H1 (cell line): ENCODE data around the gene HOATZ.

Source experiments
- EGR1 ChIP-seq: IDR thresholded peaks from 2 replicates; pipeline ENCODE4 v1.6.1; 2011; ENCODE audit warnings: low read depth, low read length, borderline replicate concordance
- HDAC2 ChIP-seq, 2 experiments: fragments of 300-600 bp in 1 of 2; sonication (generic) in 1 of 2; IDR thresholded peaks; 2 replicates each; pipeline ENCODE4 v1.6.1; 2011 to 2012; ENCODE audit warnings: low read depth in 2 of 2, low read length in 2 of 2, mild to moderate bottlenecking in 2 of 2, moderate library complexity in 2 of 2, borderline replicate concordance in 1 of 2, inconsistent platforms in 1 of 2

DNA sequence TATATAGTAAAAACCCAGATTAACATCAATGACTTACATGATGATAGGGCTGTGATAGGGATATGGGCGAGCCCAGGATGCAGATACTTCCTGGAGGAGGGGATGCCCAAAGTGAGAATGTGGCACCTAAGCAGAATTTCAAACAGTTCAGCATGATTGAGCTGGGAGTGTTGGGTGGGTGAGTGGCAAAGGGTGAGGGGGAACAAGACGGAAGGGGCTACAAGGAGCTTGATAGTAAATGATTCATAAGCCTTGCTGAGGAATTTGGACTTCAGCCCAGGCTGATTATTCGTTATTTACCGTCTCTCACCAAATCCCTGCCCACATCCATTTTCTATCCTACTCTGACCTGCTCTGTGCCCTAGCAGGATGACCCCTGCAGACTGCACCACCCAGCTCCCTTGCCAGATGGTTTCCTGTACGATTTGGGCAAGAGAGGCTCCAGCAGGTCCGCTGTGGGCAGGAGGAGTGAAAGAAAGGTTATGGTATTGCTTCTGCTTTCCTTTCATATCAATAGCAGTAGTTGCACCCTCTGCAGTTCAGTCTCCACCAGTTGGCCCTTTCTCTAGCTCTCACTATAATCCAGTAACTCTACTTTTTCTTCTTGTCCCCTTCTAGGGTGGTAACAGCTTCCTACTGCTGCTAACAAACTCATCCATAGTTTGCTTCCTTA lies 57.4 kb downstream of the HOATZ start:
- TF ChIP-seq HDAC2 (IDR thresholded peaks at IDR 0.05; ENCODE audit: borderline replicate concordance in 1 of 2, low read depth in 2 of 2, low read length in 2 of 2), result no peak
- no peak for TF ChIP-seq EGR1
